GM12891 (cell line): ENCODE data around the gene DNALI1.
"Not testable (repeated sequence)": the region's sequence is repeated elsewhere in the genome, so short reads cannot be mapped to it uniquely, and the experiment has no call there.

ENCODE experiments used
- DNase-seq: peaks from one replicate; pipeline ENCODE4 v3.0.0; 2011; ENCODE audit warnings: low spot score; ENCODE audit not compliant: insufficient read length
- FAIRE-seq: peaks from 2 replicates; lab custom pipeline; 2011; peaks lifted over from hg19 to GRCh38; lab: Jason Lieb, UNC
- PAX5 ChIP-seq: IDR thresholded peaks from 2 replicates; pipeline ENCODE4 v1.6.1; 2011; ENCODE audit warnings: low read length, moderate library complexity, mild to moderate bottlenecking; ENCODE audit not compliant: insufficient read depth, severe bottlenecking
- POLR2A ChIP-seq: IDR thresholded peaks from 2 replicates; pipeline ENCODE4 v1.6.1; 2011; ENCODE audit warnings: low read depth, low read length, control low read depth
- POLR2AphosphoS5 ChIP-seq: IDR thresholded peaks from 2 replicates; pipeline ENCODE4 v1.6.1; 2011; ENCODE audit warnings: low read depth, low read length, control low read depth
- POU2F2 ChIP-seq: IDR thresholded peaks from 2 replicates; pipeline ENCODE4 v1.6.1; 2011; ENCODE audit warnings: low read depth, mild to moderate bottlenecking, control low read depth, low read length, moderate library complexity
- SPI1 ChIP-seq: IDR thresholded peaks from 2 replicates; pipeline ENCODE4 v1.6.1; 2011; ENCODE audit warnings: low read depth, low read length, control low read depth
- TAF1 ChIP-seq: IDR thresholded peaks from 2 replicates; pipeline ENCODE4 v1.6.1; 2011; ENCODE audit warnings: low read depth, low read length, control low read depth

Gene DNALI1

GRCh38 chr1:37533317-37534093 is 23.2 kb upstream of the DNALI1 start:
- no peak for DNase-seq
- TF ChIP-seq POU2F2: no peak
- TF ChIP-seq TAF1: no peak
- TF ChIP-seq SPI1: no peak
- TF ChIP-seq PAX5: no peak
- FAIRE-seq: no peak

GRCh38 chr1:37537378-37537777 is 19.4 kb upstream of the DNALI1 start:
- no peak for FAIRE-seq
- no peak for TF ChIP-seq TAF1
- TF ChIP-seq POU2F2: no peak
- no peak for TF ChIP-seq PAX5
- no peak for DNase-seq

GRCh38 chr1:37539154-37539553 is 17.6 kb upstream of the DNALI1 start:
- FAIRE-seq, DNase-seq: not testable (repeated sequence)

GRCh38 chr1:37540036-37540785 is 16.5 kb upstream of the DNALI1 start:
- no peak for DNase-seq
- TF ChIP-seq TAF1: no peak
- no peak for TF ChIP-seq POLR2A
- no peak for TF ChIP-seq POLR2AphosphoS5
- TF ChIP-seq SPI1: no peak
- TF ChIP-seq PAX5: no peak
- TF ChIP-seq POU2F2: no peak
- FAIRE-seq: no peak

- FAIRE-seq (no peak), DNase-seq (no peak)
- TF ChIP-seq SPI1 (no peak), POU2F2 (no peak), POLR2AphosphoS5 (no peak), TAF1 (no peak), POLR2A (no peak; the same call in 1 of the 2 replicates), PAX5 (no peak)
These were observed 12.2 kb upstream of the DNALI1 start for GRCh38 chr1:37544530-37544929.

GRCh38 chr1:37545019-37545418 is 11.7 kb upstream of the DNALI1 start:
- FAIRE-seq: no peak
- no peak for DNase-seq
- TF ChIP-seq TAF1 (no peak), POLR2AphosphoS5 (no peak), PAX5 (no peak), SPI1 (no peak), POU2F2 (no peak), POLR2A (no peak)

- FAIRE-seq: no peak
- no peak for TF ChIP-seq TAF1
- TF ChIP-seq PAX5: no peak
- TF ChIP-seq POLR2A: no peak
- TF ChIP-seq SPI1: no peak
- TF ChIP-seq POLR2AphosphoS5: no peak
- no peak for TF ChIP-seq POU2F2
- no peak for DNase-seq
These were observed 7.4 kb upstream of the DNALI1 start for GRCh38 chr1:37549341-37549740.

- TF ChIP-seq PAX5: no peak
- TF ChIP-seq POLR2AphosphoS5: no peak
- TF ChIP-seq POLR2A: no peak
- TF ChIP-seq SPI1: no peak
- no peak for TF ChIP-seq POU2F2
- TF ChIP-seq TAF1: no peak
- no peak for DNase-seq
- FAIRE-seq: peak; percentile 20
These were observed 3.2 kb upstream of the DNALI1 start for GRCh38 chr1:37553598-37553926.

GRCh38 chr1:37553927-37554808 is 2.6 kb upstream of the DNALI1 start, which contains the start of gene SNIP1:
TSS of gene SNIP1 (minus strand) at chr1:37554293. CDS start at chr1:37554229, 64 bp downstream.
- no peak for TF ChIP-seq PAX5
- peak; percentile 65; the same call in 1 of the 2 replicates for TF ChIP-seq TAF1
- TF ChIP-seq POLR2AphosphoS5: peak; percentile 86
- TF ChIP-seq POU2F2: peak; percentile 56; the same call in 1 of the 2 replicates
- peak; percentile 84 for TF ChIP-seq POLR2A
- TF ChIP-seq SPI1: peak; percentile 52
- FAIRE-seq (peak; percentile 94), DNase-seq (peak; percentile 95)
